ENCODE data around the gene PAPPA. TPM values are rescaled to one million over a fixed set of nuclear protein-coding genes. Genes with fewer than 3 reads are reported as not detected.

Gene PAPPA
- total RNA-seq, 1 experiment from 2014 or later, result 0.21 TPM

- no peak overlapping the region for H3K4me3 ChIP-seq (ENCODE audit: insufficient read depth, low read depth, low read length)
- H3K36me3 ChIP-seq (replicated peaks; ENCODE audit: control insufficient read depth, insufficient read depth, low read length), result no peaks in the 10 kb centered on the region
- H3K27me3 ChIP-seq (ENCODE audit: control insufficient read depth, insufficient read depth, low read length), result no peaks in the 10 kb centered on the region
- DNase-seq, result no peak
Observed at GRCh38 chr9:116182876-116183275, 29.3 kb downstream of the PAPPA start.

GRCh38 chr9:116187570-116188170 lies 34.1 kb downstream of the PAPPA start:
- DNase-seq, result no peak
- no peaks in the 10 kb centered on the region for H3K27me3 ChIP-seq (ENCODE audit: control insufficient read depth, insufficient read depth, low read length)
- no peak overlapping the region for H3K4me3 ChIP-seq (ENCODE audit: insufficient read depth, low read depth, low read length)
- no peaks in the 10 kb centered on the region for H3K36me3 ChIP-seq (replicated peaks; ENCODE audit: control insufficient read depth, insufficient read depth, low read length)

GRCh38 chr9:116189683-116190082 lies 36.1 kb downstream of the PAPPA start:
- H3K36me3 ChIP-seq (replicated peaks; ENCODE audit: control insufficient read depth, insufficient read depth, low read length), result no peaks in the 10 kb centered on the region
- DNase-seq, result no peak
- H3K27me3 ChIP-seq (ENCODE audit: control insufficient read depth, insufficient read depth, low read length), result no peaks in the 10 kb centered on the region
- no peak overlapping the region for H3K4me3 ChIP-seq (ENCODE audit: insufficient read depth, low read depth, low read length)

GRCh38 chr9:116190637-116191396 lies 37.2 kb downstream of the PAPPA start:
- DNase-seq, result no peak
- H3K36me3 ChIP-seq (replicated peaks; ENCODE audit: control insufficient read depth, insufficient read depth, low read length), result no peaks in the 10 kb centered on the region
- no peaks in the 10 kb centered on the region for H3K27me3 ChIP-seq (ENCODE audit: control insufficient read depth, insufficient read depth, low read length)
- H3K4me3 ChIP-seq (ENCODE audit: insufficient read depth, low read depth, low read length), result no peak overlapping the region

GRCh38 chr9:116191576-116192415 lies 38.2 kb downstream of the PAPPA start:
- H3K27me3 ChIP-seq (ENCODE audit: control insufficient read depth, insufficient read depth, low read length), result no peaks in the 10 kb centered on the region
- peak; percentile 59 for DNase-seq
- H3K36me3 ChIP-seq (replicated peaks; ENCODE audit: control insufficient read depth, insufficient read depth, low read length), result no peaks in the 10 kb centered on the region
- no peak overlapping the region for H3K4me3 ChIP-seq (ENCODE audit: insufficient read depth, low read depth, low read length)

GRCh38 chr9:116193636-116194035 lies 40.0 kb downstream of the PAPPA start:
- DNase-seq, result no peak
- H3K4me3 ChIP-seq (ENCODE audit: insufficient read depth, low read depth, low read length), result no peak overlapping the region
- no peaks in the 10 kb centered on the region for H3K36me3 ChIP-seq (replicated peaks; ENCODE audit: control insufficient read depth, insufficient read depth, low read length)
- H3K27me3 ChIP-seq (ENCODE audit: control insufficient read depth, insufficient read depth, low read length), result no peaks in the 10 kb centered on the region

GRCh38 chr9:116196806-116197205 lies 43.2 kb downstream of the PAPPA start:
- no peaks in the 10 kb centered on the region for H3K27me3 ChIP-seq (ENCODE audit: control insufficient read depth, insufficient read depth, low read length)

GRCh38 chr9:116198344-116198743 lies 44.8 kb downstream of the PAPPA start:
- H3K27me3 ChIP-seq (ENCODE audit: control insufficient read depth, insufficient read depth, low read length), result no peaks in the 10 kb centered on the region
- DNase-seq, result no peak
- no peak overlapping the region for H3K4me3 ChIP-seq (ENCODE audit: insufficient read depth, low read depth, low read length)
- H3K36me3 ChIP-seq (replicated peaks; ENCODE audit: control insufficient read depth, insufficient read depth, low read length), result no peaks in the 10 kb centered on the region

More at GRCh38 chr9:116196806-116197205, 43.2 kb downstream of the PAPPA start:
- H3K4me3 ChIP-seq (ENCODE audit: insufficient read depth, low read depth, low read length), result no peak overlapping the region
- no peak for DNase-seq
- H3K36me3 ChIP-seq (replicated peaks; ENCODE audit: control insufficient read depth, insufficient read depth, low read length), result no peaks in the 10 kb centered on the region

- H3K27me3 ChIP-seq (ENCODE audit: control insufficient read depth, insufficient read depth, low read length), result no peaks in the 10 kb centered on the region
- no peaks in the 10 kb centered on the region for H3K36me3 ChIP-seq (replicated peaks; ENCODE audit: control insufficient read depth, insufficient read depth, low read length)
- DNase-seq, result no peak
- no peak overlapping the region for H3K4me3 ChIP-seq (ENCODE audit: insufficient read depth, low read depth, low read length)
Observed at GRCh38 chr9:116202219-116202912, 48.8 kb downstream of the PAPPA start.

GRCh38 chr9:116204252-116204882 lies 50.8 kb downstream of the PAPPA start:
- Histone ChIP-seq H3K27me3 (ENCODE audit: control insufficient read depth, insufficient read depth, low read length) (no peaks in the 10 kb centered on the region), H3K4me3 (ENCODE audit: insufficient read depth, low read depth, low read length) (no peak overlapping the region), H3K36me3 (replicated peaks; ENCODE audit: control insufficient read depth, insufficient read depth, low read length) (no peaks in the 10 kb centered on the region)
- no peak for DNase-seq

GRCh38 chr9:116207371-116208111 lies 54.0 kb downstream of the PAPPA start:
- no peaks in the 10 kb centered on the region for H3K36me3 ChIP-seq (replicated peaks; ENCODE audit: control insufficient read depth, insufficient read depth, low read length)
- no peak for DNase-seq
- H3K4me3 ChIP-seq (ENCODE audit: insufficient read depth, low read depth, low read length), result no peak overlapping the region
- H3K27me3 ChIP-seq (ENCODE audit: control insufficient read depth, insufficient read depth, low read length), result no peaks in the 10 kb centered on the region

- Histone ChIP-seq H3K27me3 (ENCODE audit: control insufficient read depth, insufficient read depth, low read length) (no peaks in the 10 kb centered on the region), H3K36me3 (replicated peaks; ENCODE audit: control insufficient read depth, insufficient read depth, low read length) (no peaks in the 10 kb centered on the region), H3K4me3 (ENCODE audit: insufficient read depth, low read depth, low read length) (no peak overlapping the region)
- DNase-seq, result no peak
Observed at GRCh38 chr9:116208417-116209232, 55.0 kb downstream of the PAPPA start.
